Spinal cord (tissue), 10 donors: ENCODE data around the gene YPEL2. TPM values are rescaled to one million over a fixed set of nuclear protein-coding genes. Genes with fewer than 3 reads are reported as not detected.
"Not testable (repeated sequence)": the region's sequence is repeated elsewhere in the genome, so short reads cannot be mapped to it uniquely, and the experiment has no call there.

Source experiments
- DNase-seq, 6 donors: peaks; one replicate each; pipeline versions ENCODE4 v3.0.0 to v3.0.0-alpha.2; 2013 to 2015; ENCODE audit warnings: low spot score in 6 of 6, low read depth in 4 of 6
- H3K27ac ChIP-seq: one replicate; pipeline ENCODE4 v1.5.1; 2013; ENCODE audit warnings: low read depth, low read length, control low read depth
- H3K27me3 ChIP-seq: one replicate; pipeline ENCODE4 v1.6.1; 2013; ENCODE audit warnings: low read length; ENCODE audit not compliant: control insufficient read depth, insufficient read depth
- H3K36me3 ChIP-seq: one replicate; pipeline ENCODE4 v1.6.1; 2013; ENCODE audit warnings: low read length; ENCODE audit not compliant: control insufficient read depth, insufficient read depth
- H3K4me1 ChIP-seq: one replicate; pipeline ENCODE4 v1.6.1; 2013; ENCODE audit warnings: low read length; ENCODE audit not compliant: control insufficient read depth, insufficient read depth
- H3K4me3 ChIP-seq: one replicate; pipeline ENCODE4 v1.5.1; 2013; ENCODE audit warnings: low read depth, low read length, control low read depth
- H3K9me3 ChIP-seq: one replicate; pipeline ENCODE4 v1.6.1; 2013; ENCODE audit warnings: low read length; ENCODE audit not compliant: control insufficient read depth, insufficient read depth
- WGBS: methylation state at CpG from one replicate; pipeline ENCODE4 v1.1.5; 2013; ENCODE audit warnings: missing lambda C conversion rate; ENCODE audit not compliant: insufficient coverage; 5-methylcytosine and 5-hydroxymethylcytosine counted together
- polyA plus RNA-seq, 2 donors: library from polyadenylated mRNA; unstranded; fragments of 120-200 nt; gene quantifications; one replicate each; pipeline ENCODE4 v1.2.1, GENCODE V29; 2013; ENCODE audit not compliant: insufficient read length in 2 of 2
- total RNA-seq, 2 donors: library from RNA; depleted of rRNA in 1 of 2; stranded (reverse); fragments of 120-200 nt in 1 of 2; fragments of >200 nt in 1 of 2; gene quantifications; one replicate each; pipeline versions ENCODE4 v1.2.3 to v1.2.4, GENCODE V29; 2013 to 2014
- donor health status: healthy.

YPEL2 gene
- total and polyA plus RNA-seq, 4 donors: 11.5 to 36.7 (median 13.8) TPM

GRCh38 chr17:59299400-59300092 lies 31.9 kb upstream of the YPEL2 start:
- 60% methylated on average over 1 of the region's 2 CpGs for WGBS

GRCh38 chr17:59300941-59301340 lies 30.5 kb upstream of the YPEL2 start:
- 80% methylated on average over 1 of the region's 5 CpGs for WGBS
- no peak overlapping the region for H3K27ac ChIP-seq
- no peak for DNase-seq
- no peaks in the 10 kb centered on the region for H3K27me3 ChIP-seq
- H3K9me3 ChIP-seq: no peaks in the 10 kb centered on the region
- H3K36me3 ChIP-seq: no peaks in the 10 kb centered on the region
- H3K4me3 ChIP-seq: no peak overlapping the region
- H3K4me1 ChIP-seq: no peaks in the 10 kb centered on the region

More at GRCh38 chr17:59299400-59300092, 31.9 kb upstream of the YPEL2 start:
- no peaks in the 10 kb centered on the region for H3K36me3 ChIP-seq
- no peaks in the 10 kb centered on the region for H3K4me1 ChIP-seq
- no peaks in the 10 kb centered on the region for H3K27me3 ChIP-seq
- no peak overlapping the region for H3K4me3 ChIP-seq
- H3K9me3 ChIP-seq: no peaks in the 10 kb centered on the region
- no peak overlapping the region for H3K27ac ChIP-seq
- DNase-seq: no peak

- Histone ChIP-seq H3K4me1 (no peaks in the 10 kb centered on the region), H3K27ac (no peak overlapping the region), H3K9me3 (no peaks in the 10 kb centered on the region), H3K27me3 (no peaks in the 10 kb centered on the region), H3K36me3 (no peaks in the 10 kb centered on the region), H3K4me3 (no peak overlapping the region)
- DNase-seq: no peak
- WGBS: 83% methylated on average over 2 of the region's 2 CpGs
Observed at GRCh38 chr17:59304811-59305210, 26.6 kb upstream of the YPEL2 start.

- no peaks in the 10 kb centered on the region for H3K4me1 ChIP-seq
- H3K9me3 ChIP-seq: no peaks in the 10 kb centered on the region
- H3K4me3 ChIP-seq: no peak overlapping the region
- no peaks in the 10 kb centered on the region for H3K36me3 ChIP-seq
- WGBS: 97% methylated on average over 3 of the region's 6 CpGs
- no peak overlapping the region for H3K27ac ChIP-seq
- H3K27me3 ChIP-seq: no peaks in the 10 kb centered on the region
- DNase-seq: no peak
Observed at GRCh38 chr17:59310263-59310920, 21.1 kb upstream of the YPEL2 start.

GRCh38 chr17:59311051-59311468 lies 20.4 kb upstream of the YPEL2 start:
- H3K4me1 ChIP-seq: no peaks in the 10 kb centered on the region
- 0% methylated on average over 1 of the region's 5 CpGs for WGBS
- peak; percentile 50 to 93 (median 61) for DNase-seq
- no peaks in the 10 kb centered on the region for H3K9me3 ChIP-seq
- no peak overlapping the region for H3K27ac ChIP-seq
- H3K36me3 ChIP-seq: no peaks in the 10 kb centered on the region
- no peak overlapping the region for H3K4me3 ChIP-seq
- no peaks in the 10 kb centered on the region for H3K27me3 ChIP-seq

GRCh38 chr17:59311521-59311920 lies 19.9 kb upstream of the YPEL2 start:
- not testable (repeated sequence) for H3K4me1 ChIP-seq, H3K27me3 ChIP-seq, H3K27ac ChIP-seq, DNase-seq, H3K4me3 ChIP-seq, H3K36me3 ChIP-seq, H3K9me3 ChIP-seq
- WGBS: 88% methylated on average over 6 of the region's 7 CpGs

GRCh38 chr17:59315866-59316265 lies 15.6 kb upstream of the YPEL2 start:
- Histone ChIP-seq H3K4me3 (no peak overlapping the region), H3K27ac (no peak overlapping the region), H3K27me3 (no peaks in the 10 kb centered on the region), H3K4me1 (no peaks in the 10 kb centered on the region), H3K36me3 (no peaks in the 10 kb centered on the region), H3K9me3 (no peaks in the 10 kb centered on the region)
- DNase-seq: no peak
- 60% methylated on average over 4 of the region's 4 CpGs for WGBS

GRCh38 chr17:59327121-59327980 lies 4.1 kb upstream of the YPEL2 start:
- H3K36me3 ChIP-seq: no peaks in the 10 kb centered on the region
- H3K4me3 ChIP-seq: no peak overlapping the region
- H3K27me3 ChIP-seq: no peaks in the 10 kb centered on the region
- H3K4me1 ChIP-seq: peaks cover 10% of the 10 kb centered on the region
- no peak for DNase-seq
- 97% methylated on average over 3 of the region's 5 CpGs for WGBS
- H3K9me3 ChIP-seq: no peaks in the 10 kb centered on the region
- H3K27ac ChIP-seq: no peak overlapping the region

- H3K9me3 ChIP-seq: no peaks in the 10 kb centered on the region
- no peaks in the 10 kb centered on the region for H3K27me3 ChIP-seq
- no peak overlapping the region for H3K27ac ChIP-seq
- DNase-seq: no peak
- H3K4me1 ChIP-seq: peaks cover 16% of the 10 kb centered on the region
- H3K4me3 ChIP-seq: no peak overlapping the region
- no peaks in the 10 kb centered on the region for H3K36me3 ChIP-seq
Observed at GRCh38 chr17:59327981-59328290, 3.5 kb upstream of the YPEL2 start.
